ENCODE measurements around the gene BIRC7.
A peak's percentile ranks its signal among the peaks of the same experiment; 100 is the strongest.
"Not testable (repeated sequence)": the region's sequence is repeated elsewhere in the genome, so short reads cannot be mapped to it uniquely, and the experiment has no call there.

Gene BIRC7

GRCh38 chr20:63249891-63250290, 14.2 kb downstream of the BIRC7 start:
- DNase-seq: no peak

- DNase-seq: not testable (repeated sequence)
Observed at GRCh38 chr20:63251350-63251749, 15.6 kb downstream of the BIRC7 start.

GRCh38 chr20:63252284-63252711, 16.6 kb downstream of the BIRC7 start:
- no peak for DNase-seq

GRCh38 chr20:63253065-63253437, 17.3 kb downstream of the BIRC7 start:
- no peak for DNase-seq

- peak; percentile 76 for DNase-seq
Observed at GRCh38 chr20:63253438-63254231, 17.9 kb downstream of the BIRC7 start.

GRCh38 chr20:63254232-63254605, 18.5 kb downstream of the BIRC7 start, which contains the start of gene NKAIN4:
Gene NKAIN4, minus strand, starts transcription at chr20:63254463. Its CDS starts 13 bp downstream, at chr20:63254450.
- DNase-seq: no peak

- DNase-seq: no peak
Observed at GRCh38 chr20:63254606-63255384, 19.1 kb downstream of the BIRC7 start.

- DNase-seq: no peak
Observed at GRCh38 chr20:63255931-63256704, 20.4 kb downstream of the BIRC7 start.

GRCh38 chr20:63256954-63257353, 21.2 kb downstream of the BIRC7 start:
- no peak for DNase-seq

- DNase-seq: no peak
Observed at GRCh38 chr20:63257629-63258028, 21.9 kb downstream of the BIRC7 start.

- peak; percentile 79 for DNase-seq
Observed at GRCh38 chr20:63258781-63259180, 23.1 kb downstream of the BIRC7 start.

GRCh38 chr20:63259734-63260460, 24.2 kb downstream of the BIRC7 start:
- DNase-seq: no peak

- DNase-seq: no peak
Observed at GRCh38 chr20:63260521-63260920, 24.8 kb downstream of the BIRC7 start.

- no peak for DNase-seq
Observed at GRCh38 chr20:63261060-63261794, 25.5 kb downstream of the BIRC7 start.

- DNase-seq: no peak
Observed at GRCh38 chr20:63261795-63262528, 26.3 kb downstream of the BIRC7 start.

- no peak for DNase-seq
Observed at GRCh38 chr20:63262836-63263235, 27.1 kb downstream of the BIRC7 start.

GRCh38 chr20:63264000-63264399, 28.3 kb downstream of the BIRC7 start:
- no peak for DNase-seq

- DNase-seq: no peak
Observed at GRCh38 chr20:63264519-63264918, 28.8 kb downstream of the BIRC7 start.

- DNase-seq: no peak
Observed at GRCh38 chr20:63265891-63266515, 30.3 kb downstream of the BIRC7 start.

- no peak for DNase-seq
Observed at GRCh38 chr20:63267691-63268090, 32.0 kb downstream of the BIRC7 start.

- no peak for DNase-seq
Observed at GRCh38 chr20:63268256-63268655, 32.6 kb downstream of the BIRC7 start.
